B cell (primary cell): ENCODE data around the gene ODAM. TPM values are rescaled to one million over a fixed set of nuclear protein-coding genes. Genes with fewer than 3 reads are reported as not detected.

Source experiments
- ATAC-seq: fragments of 200-7000 bp; cut with Tn5 transposase; one replicate; pipeline ENCODE4 v1.10.0; 2021; ENCODE audit warnings: low read depth, mild to moderate bottlenecking, moderate number of reproducible peaks, moderate library complexity
- CTCF ChIA-PET: fragments of 350-600 bp; sonication (Branson Sonifier 250); formaldehyde crosslinking; loops from one replicate; lab custom pipeline; 2021; ENCODE audit warnings: antibody characterized with exemption, inconsistent platforms; lab: Charles Lee
- POLR2A ChIA-PET: fragments of 350-600 bp; sonication (Branson Sonifier 250); formaldehyde crosslinking; loops from one replicate; lab custom pipeline; 2021; ENCODE audit warnings: antibody characterized with exemption; lab: Charles Lee
- DNase-seq: peaks from one replicate; pipeline ENCODE4 v3.0.0; 2013
- H2AFZ ChIP-seq: 2 replicates; pipeline ENCODE4 v1.6.1; 2012; ENCODE audit warnings: mild to moderate bottlenecking, low read depth, low read length; ENCODE audit not compliant: insufficient read depth, poor library complexity, severe bottlenecking
- H3K27ac ChIP-seq, 2 donors: 1 replicate in 1 of 2; 2 replicates in 1 of 2; pipeline ENCODE4 v1.5.1; 2012 to 2013; ENCODE audit warnings: low read length in 2 of 2, mild to moderate bottlenecking in 2 of 2, moderate library complexity in 1 of 2
- H3K27me3 ChIP-seq, 4 experiments: fragments of 200-600 bp in 1 of 4; sonication (generic) in 1 of 4; replicated peaks in 1 of 4; 1 replicate in 2 of 4; 2 replicates in 2 of 4; pipeline versions ENCODE4 v1.6.1 to v1.7.0; 2013 to 2016; ENCODE audit warnings: low read length in 3 of 4, mild to moderate bottlenecking in 2 of 4, mixed read lengths in 1 of 4, moderate library complexity in 1 of 4; ENCODE audit not compliant: insufficient read depth in 4 of 4, control insufficient read depth in 3 of 4; ENCODE audit errors: control extremely low read depth in 1 of 4
- H3K36me3 ChIP-seq, 2 experiments: replicated peaks in 1 of 2; 1 replicate in 1 of 2; 2 replicates in 1 of 2; pipeline versions ENCODE4 v1.6.1 to v1.7.1; 2013; ENCODE audit warnings: low read length in 1 of 2; ENCODE audit not compliant: insufficient read depth in 2 of 2, control insufficient read depth in 1 of 2; ENCODE audit errors: control extremely low read depth in 1 of 2, extremely low read depth in 1 of 2
- H3K4me1 ChIP-seq, 2 donors: fragments of 200-600 bp in 1 of 2; sonication (generic) in 1 of 2; 1 replicate in 1 of 2; 2 replicates in 1 of 2; pipeline versions ENCODE4 v1.5.1 to v1.6.1; 2013 to 2017; ENCODE audit warnings: low read length in 2 of 2; ENCODE audit not compliant: control insufficient read depth in 2 of 2, insufficient read depth in 2 of 2
- H3K4me2 ChIP-seq: replicated peaks from 2 replicates; pipeline ENCODE3; 2012; ENCODE audit warnings: mild to moderate bottlenecking, low read depth, low read length; ENCODE audit not compliant: poor library complexity, severe bottlenecking
- H3K4me3 ChIP-seq, 5 experiments: fragments of 200-600 bp in 1 of 5; sonication (generic) in 1 of 5; 1 replicate in 3 of 5; 2 replicates in 2 of 5; pipeline versions ENCODE4 v1.5.1 to v1.7.0; 2011 to 2016; ENCODE audit warnings: low read length in 4 of 5, mild to moderate bottlenecking in 4 of 5, low read depth in 2 of 5, control low read depth in 1 of 5, moderate library complexity in 1 of 5; ENCODE audit not compliant: insufficient read depth in 1 of 5; ENCODE audit errors: control extremely low read depth in 1 of 5, extremely low read depth in 1 of 5
- H3K79me2 ChIP-seq: fragments of 200-600 bp; sonication (generic); one replicate; pipeline ENCODE4 v1.6.0; 2016; ENCODE audit warnings: low read length; ENCODE audit not compliant: control insufficient read depth, insufficient read depth
- H3K9ac ChIP-seq: fragments of 200-600 bp; sonication (generic); 2 replicates; pipeline ENCODE4 v1.6.1; 2017; ENCODE audit warnings: mild to moderate bottlenecking, low read length, moderate library complexity
- H3K9me3 ChIP-seq, 3 donors: one replicate each; pipeline versions ENCODE4 v1.6.1 to v1.7.1; 2013; ENCODE audit warnings: low read length in 2 of 3; ENCODE audit not compliant: control insufficient read depth in 2 of 3, insufficient read depth in 1 of 3; ENCODE audit errors: control extremely low read depth in 1 of 3
- H4K20me1 ChIP-seq: 2 replicates; pipeline ENCODE4 v1.6.0; 2012; ENCODE audit warnings: mild to moderate bottlenecking, low read length; ENCODE audit not compliant: insufficient read depth, control insufficient read depth, poor library complexity, severe bottlenecking
- H3K27ac Mint-ChIP-seq: one replicate; pipeline ENCODE4 v1.8.0; 2021; ENCODE audit warnings: mixed read lengths
- H3K27me3 Mint-ChIP-seq: one replicate; pipeline ENCODE4 v1.8.0; 2021; ENCODE audit warnings: mixed read lengths
- H3K4me1 Mint-ChIP-seq: one replicate; pipeline ENCODE4 v1.8.0; 2021; ENCODE audit warnings: mixed read lengths
- H3K4me3 Mint-ChIP-seq: one replicate; pipeline ENCODE4 v1.8.0; 2021; ENCODE audit warnings: mixed read lengths
- H3K9me3 Mint-ChIP-seq: one replicate; pipeline ENCODE4 v1.8.0; 2022; ENCODE audit warnings: mixed read lengths; ENCODE audit not compliant: insufficient read depth
- CTCF ChIP-seq: fragments of 200-600 bp; IDR thresholded peaks from one replicate; pipeline ENCODE4 v1.8.0; 2022; ENCODE audit warnings: antibody characterized with exemption, mild to moderate bottlenecking
- EZH2 ChIP-seq: IDR thresholded peaks from 2 replicates; pipeline ENCODE4 v1.6.1; 2012; ENCODE audit warnings: borderline replicate concordance, low read depth, mild to moderate bottlenecking, moderate library complexity, low read length; ENCODE audit not compliant: insufficient read depth, poor library complexity, severe bottlenecking
- WGBS: methylation state at CpG from one replicate; pipeline ENCODE4 v1.1.5; 2013; ENCODE audit warnings: missing lambda C conversion rate; ENCODE audit not compliant: insufficient coverage; 5-methylcytosine and 5-hydroxymethylcytosine counted together
- intact Hi-C: fragments of 100-400 bp; cut with micrococcal nuclease; formaldehyde crosslinking; loops from one replicate; pipeline ENCODE4 v1.10.0; 2022
- polyA minus RNA-seq: library from RNA; depleted of rRNA, polyadenylated mRNA; stranded (reverse); fragments of >200 nt; gene quantifications from 2 replicates; pipeline ENCODE4 v1.2.3, GENCODE V29; 2012
- polyA plus RNA-seq: library from polyadenylated mRNA; depleted of rRNA; stranded (reverse); fragments of >200 nt; gene quantifications from 2 replicates; pipeline ENCODE4 v1.2.3, GENCODE V29; 2012
- total RNA-seq, 2 donors: library from RNA; stranded (reverse); fragments of 120-200 nt in 1 of 2; gene quantifications; 1 replicate in 1 of 2; 2 replicates in 1 of 2; pipeline versions ENCODE4 v1.2.3 to v1.2.4, GENCODE V29; 2013 to 2022

Gene ODAM, protein sequence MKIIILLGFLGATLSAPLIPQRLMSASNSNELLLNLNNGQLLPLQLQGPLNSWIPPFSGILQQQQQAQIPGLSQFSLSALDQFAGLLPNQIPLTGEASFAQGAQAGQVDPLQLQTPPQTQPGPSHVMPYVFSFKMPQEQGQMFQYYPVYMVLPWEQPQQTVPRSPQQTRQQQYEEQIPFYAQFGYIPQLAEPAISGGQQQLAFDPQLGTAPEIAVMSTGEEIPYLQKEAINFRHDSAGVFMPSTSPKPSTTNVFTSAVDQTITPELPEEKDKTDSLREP
- not detected in 2 replicates for total RNA-seq
- not detected for total RNA-seq (2013)
- not detected in 2 replicates for polyA plus RNA-seq
- not detected in 2 replicates for polyA minus RNA-seq

GRCh38 chr4:70195425-70195824, at the start of gene ODAM:
Gene ODAM, plus strand, starts transcription at chr4:70195725. Its CDS starts 819 bp downstream, at chr4:70196544.
- ATAC-seq (no peak), DNase-seq (no peak)
- Histone ChIP-seq H3K4me2 (no peak within 1 kb of the TSS), H3K9me3 (no peaks in the 10 kb centered on the region), H3K4me3 (no peak within 1 kb of the TSS), H3K79me2 (no peaks in the 10 kb centered on the region), H3K4me1 (no peaks in the 10 kb centered on the region), H2AFZ (no peak within 1 kb of the TSS), H3K36me3 (no peaks in the 10 kb centered on the region), H3K9ac (no peak within 1 kb of the TSS), H3K27ac (no peak within 1 kb of the TSS), H4K20me1 (no peaks in the 10 kb centered on the region), H3K27me3 (no peaks in the 10 kb centered on the region)
- TF ChIP-seq CTCF, result no peak
- TF ChIP-seq EZH2, result no peak
- no CpG with 5 or more reads among the region's 1 CpG for WGBS
- H3K27ac Mint-ChIP-seq, result no peak within 1 kb of the TSS
- H3K4me1 Mint-ChIP-seq, result no peaks in the 10 kb centered on the region
- POLR2A ChIA-PET, result no interaction called here
- H3K27me3 Mint-ChIP-seq, result no peaks in the 10 kb centered on the region
- CTCF ChIA-PET, result no interaction called here
- no peaks in the 10 kb centered on the region for H3K9me3 Mint-ChIP-seq
- H3K4me3 Mint-ChIP-seq, result no peak within 1 kb of the TSS
- intact Hi-C loops, result no loop called here

DNA sequence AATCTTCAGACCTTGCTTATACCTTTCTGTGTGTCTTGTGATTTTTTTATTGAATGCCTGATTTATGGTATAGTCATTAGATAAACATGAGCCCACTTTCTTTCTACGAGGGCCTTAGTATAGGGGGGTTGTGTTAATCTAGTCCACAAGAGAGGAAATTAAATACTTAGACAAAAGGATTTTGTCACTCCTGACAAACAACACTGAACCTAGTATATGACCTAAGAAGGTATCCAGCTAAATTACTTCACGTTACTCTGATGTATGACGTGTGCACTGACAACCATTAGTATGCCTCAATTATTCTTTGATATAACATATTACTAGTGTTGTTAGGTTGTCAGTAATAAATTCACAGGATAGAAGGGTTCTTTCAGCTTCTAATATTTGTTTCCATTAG, 44.3 kb upstream of the ODAM start:
- Histone ChIP-seq H3K27me3 (no peaks in the 10 kb centered on the region), H2AFZ (no peak overlapping the region), H3K4me1 (no peaks in the 10 kb centered on the region), H3K9ac (no peak overlapping the region), H3K79me2 (no peaks in the 10 kb centered on the region), H3K4me3 (no peak overlapping the region), H3K9me3 (no peaks in the 10 kb centered on the region), H3K4me2 (no peak overlapping the region), H3K27ac (no peak overlapping the region), H3K36me3 (no peaks in the 10 kb centered on the region), H4K20me1 (no peaks in the 10 kb centered on the region)
- ChIA-PET POLR2A (no interaction called here), CTCF (no interaction called here)
- H3K4me1 Mint-ChIP-seq, result no peaks in the 10 kb centered on the region
- intact Hi-C loops, result no loop called here
- no peak for TF ChIP-seq EZH2
- no peak for TF ChIP-seq CTCF
- no peak overlapping the region for H3K27ac Mint-ChIP-seq
- ATAC-seq, result no peak
- WGBS, result no CpG with 5 or more reads among the region's 3 CpGs
- no peaks in the 10 kb centered on the region for H3K27me3 Mint-ChIP-seq
- H3K9me3 Mint-ChIP-seq, result no peaks in the 10 kb centered on the region
- H3K4me3 Mint-ChIP-seq, result no peak overlapping the region
- DNase-seq, result no peak
